OCI-LY7 (cell line): ENCODE data around the gene SLC23A1. TPM values are rescaled to one million over a fixed set of nuclear protein-coding genes. Genes with fewer than 3 reads are reported as not detected.

Source experiments
- BruUV-seq: library from RNA; stranded (reverse); fragments of 400-500 nt; replicated peaks from 2 replicates; lab custom pipeline; 2021; lab: Mats Ljungman, UMichigan
- CTCF ChIA-PET: fragments of 300-600 bp; sonication (Branson Sonifier 250); formaldehyde crosslinking; loops from one replicate; lab custom pipeline; 2022; ENCODE audit warnings: antibody characterized with exemption; ENCODE audit not compliant: unreplicated experiment; lab: Charles Lee
- POLR2A ChIA-PET: fragments of 300-600 bp; sonication (Branson Sonifier 250); formaldehyde crosslinking; loops from one replicate; lab custom pipeline; 2022; ENCODE audit warnings: antibody characterized with exemption; lab: Charles Lee
- DNase-seq: peaks from one replicate; pipeline ENCODE4 v3.0.0-alpha.2; 2015; ENCODE audit warnings: low spot score
- H2AFZ ChIP-seq: fragments of 200-600 bp; sonication (generic), shearing (Covaris generic); 2 replicates; pipeline ENCODE4 v1.6.1; 2014; ENCODE audit warnings: mild to moderate bottlenecking, antibody characterized with exemption, low read length, moderate library complexity
- H3K27ac ChIP-seq: fragments of 200-600 bp; sonication (generic); 2 replicates; pipeline ENCODE4 v1.5.1; 2014; ENCODE audit warnings: mixed run types, low read depth, mild to moderate bottlenecking, moderate library complexity, low read length, inconsistent platforms; ENCODE audit not compliant: poor library complexity, severe bottlenecking
- H3K36me3 ChIP-seq: fragments of 200-600 bp; sonication (generic); 2 replicates; pipeline ENCODE4 v1.6.1; 2014; ENCODE audit warnings: mild to moderate bottlenecking, antibody characterized with exemption, low read length, moderate library complexity, mixed read lengths; ENCODE audit not compliant: insufficient read depth
- H3K4me1 ChIP-seq: fragments of 200-600 bp; sonication (generic); 2 replicates; pipeline ENCODE4 v1.5.1; 2014; ENCODE audit warnings: mild to moderate bottlenecking, low read length; ENCODE audit not compliant: insufficient read depth, poor library complexity, severe bottlenecking
- H3K4me2 ChIP-seq: fragments of 200-600 bp; sonication (generic); 2 replicates; pipeline ENCODE4 v1.6.1; 2014; ENCODE audit warnings: mild to moderate bottlenecking, low read length
- H3K4me3 ChIP-seq: fragments of 200-600 bp; sonication (generic); 2 replicates; pipeline ENCODE4 v1.5.1; 2014; ENCODE audit warnings: mild to moderate bottlenecking, low read depth, low read length; ENCODE audit not compliant: poor library complexity, severe bottlenecking
- H3K79me2 ChIP-seq: fragments of 200-600 bp; sonication (generic); 2 replicates; pipeline ENCODE4 v1.6.1; 2016; ENCODE audit warnings: low read depth, mild to moderate bottlenecking, low read length, moderate library complexity, mixed read lengths; ENCODE audit not compliant: insufficient read depth
- H3K9me2 ChIP-seq: fragments of 200-600 bp; sonication (generic); 2 replicates; pipeline ENCODE4 v1.6.1; 2016; ENCODE audit warnings: mild to moderate bottlenecking, low read length, mixed read lengths; ENCODE audit not compliant: insufficient read depth
- H3K9me3 ChIP-seq: fragments of 200-600 bp; sonication (generic); 2 replicates; pipeline ENCODE4 v1.6.1; 2014; ENCODE audit warnings: mild to moderate bottlenecking, mixed run types, low read length, mixed read lengths
- H4K20me1 ChIP-seq: fragments of 200-600 bp; sonication (generic); 2 replicates; pipeline ENCODE4 v1.6.1; 2014; ENCODE audit warnings: mild to moderate bottlenecking, antibody characterized with exemption, low read length, moderate library complexity, mixed read lengths; ENCODE audit not compliant: insufficient read depth
- CTCF ChIP-seq: fragments of 200-600 bp; sonication (generic); conservative IDR thresholded peaks from 2 replicates; pipeline ENCODE4 v1.5.1; 2014; ENCODE audit warnings: mild to moderate bottlenecking, antibody characterized with exemption, low read length, moderate library complexity, mixed read lengths
- EZH2phosphoT487 ChIP-seq: fragments of 200-600 bp; sonication (generic); IDR thresholded peaks from 2 replicates; pipeline ENCODE4 v1.6.1; 2018; ENCODE audit warnings: low read depth, borderline replicate concordance, mild to moderate bottlenecking, mixed run types, antibody characterized with exemption, low read length, moderate library complexity, mixed read lengths
- intact Hi-C: fragments of 100-400 bp; cut with micrococcal nuclease; formaldehyde crosslinking; loops from one replicate; pipeline ENCODE4 v1.10.0; 2022; ENCODE audit not compliant: unreplicated experiment
- total RNA-seq, 2 experiments: library from RNA; depleted of rRNA in 1 of 2; stranded (reverse); fragments of >200 nt in 1 of 2; shearing (Covaris generic) in 1 of 2; gene quantifications; 2 replicates each; pipeline ENCODE4 v1.2.3, GENCODE V29; 2014 to 2022

SLC23A1 gene
- total RNA-seq, 2 experiments from 2014 or later = 20.3 to 63.1 TPM

- Histone ChIP-seq H3K4me1 (no peaks in the 10 kb centered on the region), H3K27ac (no peak overlapping the region), H4K20me1 (no peaks in the 10 kb centered on the region), H3K9me3 (no peaks in the 10 kb centered on the region), H3K79me2 (no peaks in the 10 kb centered on the region), H2AFZ (no peak overlapping the region), H3K9me2 (no peaks in the 10 kb centered on the region), H3K4me2 (no peak overlapping the region), H3K4me3 (no peak overlapping the region), H3K36me3 (no peaks in the 10 kb centered on the region)
- no peak for DNase-seq
- TF ChIP-seq CTCF = no peak
- no peak for TF ChIP-seq EZH2phosphoT487
- BruUV-seq = no TSS peak
- CTCF ChIA-PET = interaction anchor here (1.7 kb wide), 1 partner anchor 95 kb away, joined by 5 read pairs; no protein-coding TSS in a partner anchor
- intact Hi-C loops = no loop called here
- POLR2A ChIA-PET = interaction anchor here (1.8 kb wide), 1 partner anchor 9 kb away, joined by 5 read pairs; no protein-coding TSS in a partner anchor
These were observed 35.7 kb upstream of the SLC23A1 start for GRCh38 chr5:139418793-139419192.

- H3K9me2 ChIP-seq = no peaks in the 10 kb centered on the region
These were observed 34.1 kb upstream of the SLC23A1 start for GRCh38 chr5:139417214-139417613.

More at GRCh38 chr5:139417214-139417613, 34.1 kb upstream of the SLC23A1 start:
- ChIA-PET CTCF (interaction anchor here (1.7 kb wide), 1 partner anchor 97 kb away, joined by 5 read pairs; no protein-coding TSS in a partner anchor), POLR2A (interaction anchor here (1.8 kb wide), 1 partner anchor 10 kb away, joined by 5 read pairs; no protein-coding TSS in a partner anchor)
- DNase-seq = no peak
- Histone ChIP-seq H3K4me1 (no peaks in the 10 kb centered on the region), H2AFZ (no peak overlapping the region), H3K9me3 (no peaks in the 10 kb centered on the region), H3K27ac (no peak overlapping the region), H4K20me1 (no peaks in the 10 kb centered on the region), H3K79me2 (no peaks in the 10 kb centered on the region), H3K4me3 (no peak overlapping the region), H3K4me2 (no peak overlapping the region), H3K36me3 (no peaks in the 10 kb centered on the region)
- no peak for TF ChIP-seq EZH2phosphoT487
- no peak for TF ChIP-seq CTCF
- intact Hi-C loops = no loop called here
- no TSS peak for BruUV-seq
